Activated CD4-positive, alpha-beta T cell treated with anti-CD3 and anti-CD28 coated beads, Interleukin-2, Interleukin-4, amounts not matched to agents 100 ng/mL and 50 ng/mL, durations not matched to agents 16 hours and 8 hours (primary cell): Measurements from ENCODE around the gene SIGLEC15.
A peak's percentile ranks its signal among the peaks of the same experiment; 100 is the strongest.
"Not testable (repeated sequence)": the region's sequence is repeated elsewhere in the genome, so short reads cannot be mapped to it uniquely, and the experiment has no call there.

Experiments used
- DNase-seq: peaks from one replicate; pipeline ENCODE4 v3.0.0-alpha.2; 2020; ENCODE audit warnings: low spot score

The SIGLEC15 gene

DNA sequence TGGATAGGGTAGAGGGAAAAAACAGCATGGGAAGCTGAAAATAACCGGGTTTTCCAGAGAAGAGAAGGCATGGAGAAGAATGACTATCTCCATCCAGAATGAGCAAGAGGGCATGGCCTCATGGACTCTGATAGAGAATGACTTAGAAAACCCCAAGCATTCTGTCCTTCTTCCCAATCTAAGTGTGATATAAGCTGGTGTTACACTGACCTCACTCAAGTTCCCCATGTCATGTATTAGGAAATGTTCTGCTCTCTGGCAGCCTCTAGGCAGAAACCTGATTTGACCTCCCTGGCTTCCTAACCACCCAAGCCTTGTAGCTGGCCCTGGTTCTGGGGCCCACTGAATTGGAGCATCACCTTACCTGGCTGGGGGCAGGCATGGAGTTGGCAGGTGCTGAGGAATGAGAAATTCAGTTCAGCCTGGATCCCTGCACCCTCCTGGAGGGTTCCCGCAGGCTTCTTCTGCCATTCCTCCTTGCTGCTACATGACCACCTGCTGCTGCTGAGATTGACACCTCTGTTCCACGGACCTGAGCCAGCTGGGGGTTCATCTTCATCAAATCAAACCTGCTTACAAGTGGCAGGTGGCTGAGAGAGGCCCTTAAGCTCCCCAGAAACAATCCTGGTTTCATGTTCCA, 5.2 kb upstream of the SIGLEC15 start:
- DNase-seq: no peak

GRCh38 chr18:45821026-45821425, 4.4 kb upstream of the SIGLEC15 start:
- DNase-seq: no peak

GRCh38 chr18:45821711-45822110, 3.8 kb upstream of the SIGLEC15 start:
- no peak for DNase-seq

DNA sequence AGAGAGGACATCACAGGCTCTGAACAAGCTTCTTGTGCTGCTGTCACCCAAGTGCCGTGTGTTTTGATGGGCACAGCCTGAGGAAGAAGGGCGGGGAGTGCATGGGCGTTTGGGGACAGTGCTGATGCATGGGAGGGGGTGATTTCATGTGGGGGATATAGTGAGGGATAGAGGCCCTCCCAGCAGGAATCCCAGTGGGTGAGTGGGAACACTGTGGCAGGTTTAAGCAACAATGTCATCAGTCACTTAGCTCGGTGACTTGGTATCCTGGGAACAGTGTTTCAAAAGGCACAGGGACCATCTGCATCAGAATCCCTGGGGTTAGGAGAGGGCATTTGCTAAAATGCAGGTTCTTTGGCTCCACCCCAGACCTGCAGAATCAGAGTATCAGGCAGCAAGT, 609 bp downstream of the SIGLEC15 start:
- no peak for DNase-seq

DNA sequence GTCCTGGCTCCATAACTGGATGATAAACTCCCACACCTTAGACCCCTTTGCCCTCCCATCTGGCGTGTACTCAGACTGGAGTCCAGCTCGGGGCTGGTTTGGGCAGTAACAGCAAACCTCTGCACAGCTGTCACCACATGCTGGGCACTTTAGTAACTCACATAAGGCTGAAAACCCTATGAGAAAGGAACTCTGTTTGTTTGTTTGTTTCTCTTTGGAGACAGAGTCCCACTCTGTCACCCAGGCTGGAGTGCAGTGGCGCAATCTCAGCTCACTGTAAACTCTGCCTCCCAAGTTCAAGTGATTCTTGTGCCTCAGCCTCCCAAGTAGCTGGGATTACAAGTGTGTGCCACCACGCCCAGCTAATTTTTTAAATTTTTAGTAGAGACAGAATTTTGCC, 1.2 kb downstream of the SIGLEC15 start:
- not testable (repeated sequence) for DNase-seq

GRCh38 chr18:45828917-45829811, 3.7 kb downstream of the SIGLEC15 start:
- no peak for DNase-seq

GRCh38 chr18:45829855-45830254, 4.4 kb downstream of the SIGLEC15 start:
- DNase-seq: no peak

GRCh38 chr18:45830917-45831316, 5.4 kb downstream of the SIGLEC15 start:
- no peak for DNase-seq

DNA sequence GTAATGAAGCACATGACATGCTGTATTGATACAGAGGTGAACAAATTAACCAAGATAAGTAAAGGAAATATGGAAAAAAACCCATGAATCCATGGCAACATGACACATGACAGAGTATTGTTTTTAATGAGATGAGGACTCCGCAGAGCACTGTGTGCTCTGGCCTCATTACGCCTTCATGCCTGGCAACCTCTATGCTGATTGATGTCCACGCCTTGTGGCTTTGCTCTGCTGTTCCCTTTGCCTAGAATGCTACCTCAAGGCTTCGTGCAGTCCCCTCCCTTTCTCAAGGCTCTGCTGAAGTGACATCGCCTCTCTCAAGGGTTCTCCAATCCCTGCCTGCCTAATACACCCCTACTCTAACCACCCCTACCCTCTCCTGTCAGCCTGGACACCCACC, 8.4 kb downstream of the SIGLEC15 start:
- DNase-seq: no peak

DNA sequence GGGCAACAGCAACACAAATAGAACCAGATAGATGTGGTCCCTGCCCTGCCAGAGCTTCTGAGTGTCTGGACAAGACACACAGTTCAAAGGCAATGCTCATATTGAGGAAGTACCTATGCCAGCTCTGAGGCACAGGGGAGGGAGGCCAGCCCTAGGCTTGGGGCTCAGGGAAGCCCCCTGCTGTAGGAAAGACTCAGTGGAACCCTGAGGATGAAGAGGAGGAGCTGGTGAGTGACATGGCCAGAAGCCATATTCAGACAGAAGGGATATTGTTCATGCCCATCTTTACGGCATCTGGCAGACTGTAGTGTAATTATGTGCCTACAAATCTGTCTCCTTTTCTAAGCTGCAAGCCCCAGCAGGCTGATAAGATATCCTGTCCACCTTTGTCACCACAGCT, 8.8 kb downstream of the SIGLEC15 start:
- DNase-seq: no peak

DNA sequence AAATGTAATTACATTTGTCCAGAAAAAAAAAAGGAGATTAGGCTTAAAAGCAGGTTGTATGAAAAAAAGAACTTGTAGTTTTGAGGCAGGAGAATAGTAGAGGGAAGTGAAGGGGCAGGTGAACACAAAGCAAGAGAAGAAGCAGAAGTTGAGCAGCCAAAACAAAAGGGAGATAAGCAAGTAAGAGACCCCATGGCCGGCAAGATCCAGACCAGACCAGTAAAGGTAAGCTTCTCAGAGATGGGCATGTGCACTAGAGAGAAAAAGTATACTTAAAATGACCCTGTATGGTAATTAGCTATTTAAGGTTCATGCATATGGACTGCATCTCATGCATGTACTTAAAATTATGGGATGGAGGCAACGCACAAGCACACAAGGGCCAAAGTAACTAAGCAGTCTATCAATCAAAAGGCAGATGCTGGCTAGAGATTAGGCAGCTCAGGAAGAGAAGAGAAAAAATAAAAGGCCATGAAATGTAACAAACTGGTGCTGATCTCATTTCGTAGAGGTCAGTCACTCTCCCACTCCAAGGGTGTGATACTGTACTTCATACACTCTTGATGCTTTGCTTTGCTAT, 9.7 kb downstream of the SIGLEC15 start:
- DNase-seq: no peak

DNA sequence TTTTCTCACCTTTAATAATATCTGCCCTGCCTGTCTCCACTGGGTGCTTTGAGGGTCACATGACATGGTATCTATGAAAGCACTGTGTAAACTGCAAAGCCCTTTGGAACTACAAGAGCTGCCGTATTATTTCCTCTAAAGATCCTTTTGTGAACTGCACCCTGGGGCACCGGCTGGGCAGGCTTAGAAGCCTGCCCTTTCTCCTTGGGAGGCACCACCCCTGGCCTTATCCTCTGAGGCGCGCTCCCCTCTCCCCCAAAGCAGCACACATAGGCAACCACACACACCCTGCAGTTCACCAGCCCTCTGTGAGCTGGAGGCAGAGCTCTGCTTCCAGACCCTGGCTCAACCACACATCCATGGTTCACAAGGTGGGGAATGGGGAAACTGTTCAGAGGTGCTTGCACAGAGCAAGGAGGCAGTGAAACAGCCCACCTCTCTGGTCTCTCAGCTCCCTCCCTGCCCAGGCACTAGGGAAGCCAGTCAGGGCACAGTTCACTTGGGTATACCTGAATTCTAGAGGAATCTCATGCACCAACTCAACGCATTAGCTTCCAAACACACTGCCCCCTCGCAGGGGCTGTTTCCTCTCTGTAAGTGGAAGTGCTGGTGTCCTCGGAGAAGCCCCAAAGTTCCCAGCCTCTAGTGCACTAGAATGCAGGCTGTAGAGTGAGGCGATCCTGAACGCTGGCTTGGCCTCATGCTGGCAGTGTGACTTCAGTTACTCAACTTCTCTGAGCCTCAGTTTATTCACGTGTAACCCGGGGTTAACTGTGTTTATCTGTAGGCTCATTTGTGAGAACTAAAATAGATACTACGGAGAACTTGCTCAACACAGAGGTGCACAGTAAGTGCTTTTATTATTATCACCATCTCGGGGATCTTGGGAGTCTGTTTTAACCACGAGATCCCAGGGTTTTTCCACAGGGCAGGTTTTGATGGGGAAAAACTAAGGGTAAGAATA, 11.0 kb downstream of the SIGLEC15 start:
- DNase-seq: no peak

- peak; percentile 27 for DNase-seq
These were observed 12.0 kb downstream of the SIGLEC15 start for GRCh38 chr18:45837283-45838070.

GRCh38 chr18:45838302-45839070, 13.0 kb downstream of the SIGLEC15 start:
- DNase-seq: no peak

GRCh38 chr18:45839414-45840395, 14.2 kb downstream of the SIGLEC15 start:
- DNase-seq: peak; percentile 25

DNA sequence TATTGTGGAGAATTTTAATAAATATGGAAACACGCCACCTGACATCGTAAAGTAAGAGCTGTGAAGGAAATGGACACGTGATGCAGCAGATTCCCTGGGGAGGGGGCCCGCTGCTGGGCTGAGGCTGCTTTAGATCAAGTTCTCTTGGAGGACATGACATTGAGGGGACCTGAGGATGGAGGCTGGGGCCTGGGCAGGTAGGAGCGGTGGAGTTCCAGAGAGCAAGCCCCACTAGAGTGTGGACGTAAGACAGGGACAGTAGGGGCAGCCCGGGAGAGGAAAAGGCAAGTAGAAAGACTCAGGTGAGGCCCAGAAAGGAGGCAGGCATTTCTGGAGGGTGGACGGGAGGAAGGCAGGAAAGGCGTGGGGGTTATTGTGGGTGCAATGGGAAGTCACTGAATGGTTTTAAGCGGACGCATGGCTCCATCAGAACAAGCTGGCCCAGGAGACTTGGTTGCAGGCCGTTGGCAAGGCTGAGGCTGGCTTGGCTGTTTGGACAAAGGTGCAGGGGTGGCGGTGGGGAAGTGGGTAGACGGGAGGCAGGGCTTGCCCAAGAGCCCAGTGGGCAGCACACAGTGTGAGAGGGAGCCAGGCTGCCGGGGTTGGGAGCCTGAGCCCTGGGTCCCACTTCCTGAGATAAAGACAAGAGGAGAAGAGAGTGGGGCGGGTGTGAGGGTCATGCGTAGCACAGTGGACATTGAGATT, 15.7 kb downstream of the SIGLEC15 start:
- DNase-seq: no peak

- DNase-seq: no peak
These were observed 16.4 kb downstream of the SIGLEC15 start for GRCh38 chr18:45841765-45842442.

DNA sequence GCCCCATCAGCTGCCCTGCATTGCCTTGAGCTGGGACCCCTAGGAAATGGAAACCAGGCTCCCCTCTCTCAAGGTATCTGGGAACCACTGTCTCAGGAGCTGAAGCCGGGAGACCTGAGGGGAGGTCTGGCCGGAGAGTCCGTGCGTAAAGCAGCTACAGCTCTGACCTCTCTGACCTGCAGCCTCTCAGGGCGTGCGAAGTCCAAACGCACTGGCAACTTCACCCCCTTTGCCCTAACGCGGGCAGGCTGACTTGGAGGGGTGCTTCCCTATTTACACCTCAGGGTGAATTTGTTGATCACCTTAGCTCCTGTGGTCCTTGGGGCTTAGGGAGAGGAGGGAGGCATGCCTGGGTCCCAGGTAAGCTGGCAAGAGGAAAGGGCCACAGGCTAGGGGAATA, 17.5 kb downstream of the SIGLEC15 start:
- DNase-seq: no peak
